HG02571 (cell line): Measurements from ENCODE around the gene WDR19.
"Not testable (repeated sequence)": the region's sequence is repeated elsewhere in the genome, so short reads cannot be mapped to it uniquely, and the experiment has no call there.

ENCODE experiments used
- ATAC-seq: cut with Tn5 transposase; IDR thresholded peaks from one replicate; pipeline ENCODE4 v1.9.1; 2021; ENCODE audit warnings: mild to moderate bottlenecking, moderate library complexity; ENCODE audit not compliant: unreplicated experiment

Gene WDR19

DNA sequence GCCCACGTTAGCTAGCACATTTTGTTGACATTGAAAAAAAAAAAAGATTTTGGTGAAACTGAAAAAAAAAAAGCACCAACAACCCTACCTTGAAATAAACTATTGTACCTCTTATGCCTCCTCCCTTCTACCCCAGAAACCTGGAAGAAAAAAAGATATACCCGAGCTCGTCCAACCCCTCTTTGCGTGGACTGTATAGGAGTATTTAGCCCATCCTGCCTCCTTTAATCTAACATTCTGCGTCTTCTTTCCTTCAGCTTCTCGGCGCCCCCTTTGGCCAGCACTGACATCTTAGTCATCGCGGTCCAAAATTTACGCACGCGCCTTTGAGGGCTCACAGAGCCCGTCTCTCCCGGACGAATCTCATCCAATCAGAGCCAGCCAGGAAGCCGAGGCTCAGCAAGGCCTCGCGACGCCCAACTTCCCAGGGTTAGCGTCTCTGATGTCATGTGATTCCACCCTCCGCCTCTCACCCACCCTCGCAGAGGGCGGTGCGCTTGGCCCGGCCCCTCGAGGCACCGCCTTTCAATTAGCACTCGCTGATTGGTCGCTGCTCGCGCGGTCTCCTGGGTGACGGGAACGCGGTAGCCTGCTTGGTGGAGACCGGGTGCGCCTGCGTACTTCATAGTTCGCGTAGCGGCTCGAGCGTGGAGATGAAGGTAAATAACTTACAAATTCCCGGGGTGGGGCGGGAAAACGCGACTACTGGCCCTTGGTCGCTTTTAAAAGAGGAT, at the start of gene WDR19:
WDR19 (plus strand) TSS at position 625 of the 734 bp plus-strand sequence; CDS start at position 654, 29 bp downstream.
- peak; percentile 99 for ATAC-seq

DNA sequence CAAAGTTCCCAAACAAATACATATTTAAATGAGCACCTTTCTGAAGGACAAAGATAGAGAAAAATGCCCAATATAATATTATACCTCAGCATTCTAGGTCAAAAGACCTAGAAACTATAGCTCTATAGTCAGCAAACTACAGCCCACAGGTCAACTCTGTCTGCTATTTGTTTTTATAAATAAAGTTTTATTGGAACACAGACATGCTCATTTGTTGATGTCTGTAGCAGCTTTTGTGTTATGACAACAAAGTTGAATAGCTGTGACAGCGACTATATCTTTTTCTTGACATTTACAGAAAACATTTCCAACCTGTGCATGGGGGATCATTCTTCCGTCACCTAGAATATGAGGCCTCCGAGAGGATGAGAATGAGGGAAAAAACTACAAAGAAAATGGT, 48.7 kb upstream of the WDR19 start:
- no peak for ATAC-seq

DNA sequence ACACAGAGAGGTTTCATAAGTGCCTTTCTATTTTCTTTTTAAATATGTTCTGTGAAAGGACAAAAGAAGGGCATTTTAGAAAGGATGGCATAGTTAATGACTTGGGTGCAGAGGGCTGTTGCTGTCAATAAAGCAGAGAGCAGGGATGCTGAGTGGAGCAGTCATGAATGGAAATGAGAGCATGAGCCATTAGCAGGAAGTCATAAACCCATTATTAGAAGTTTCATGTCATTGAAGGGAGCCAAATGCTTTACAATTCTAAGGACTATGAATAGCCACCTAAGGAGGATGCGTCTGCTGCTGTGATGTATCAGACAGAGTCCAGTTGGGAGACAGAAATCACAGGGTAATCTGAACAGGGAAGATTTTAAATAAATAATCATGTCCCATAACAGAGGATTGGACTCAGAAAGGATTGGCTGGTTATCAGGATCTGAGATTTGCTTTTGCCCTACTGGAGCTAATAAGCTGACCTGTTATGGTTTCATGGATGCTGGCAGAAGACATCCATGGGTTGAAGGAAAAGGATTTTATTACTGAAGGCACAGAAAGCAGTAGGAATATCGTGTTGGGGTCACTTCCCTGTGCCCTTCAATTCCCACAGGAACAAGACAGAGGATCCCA, 47.5 kb upstream of the WDR19 start:
- no peak for ATAC-seq

DNA sequence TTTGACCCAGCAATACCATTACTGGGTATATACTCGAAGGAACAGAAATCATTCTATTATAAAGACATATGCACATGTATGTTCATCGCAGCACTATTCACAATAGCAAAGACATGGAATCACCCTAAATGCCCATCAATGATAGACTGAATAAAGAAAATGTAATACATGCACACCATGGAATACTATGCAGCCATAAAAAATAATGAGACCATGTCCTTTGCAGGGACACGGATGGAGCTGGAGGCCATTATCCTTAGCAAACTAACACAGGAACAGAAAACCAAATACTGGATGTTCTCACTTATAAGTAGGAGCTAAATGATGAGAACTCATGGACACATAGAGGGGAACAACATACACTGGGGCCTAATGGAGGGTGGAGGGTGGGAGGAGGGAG, 44.1 kb upstream of the WDR19 start:
- not testable (repeated sequence) for ATAC-seq

DNA sequence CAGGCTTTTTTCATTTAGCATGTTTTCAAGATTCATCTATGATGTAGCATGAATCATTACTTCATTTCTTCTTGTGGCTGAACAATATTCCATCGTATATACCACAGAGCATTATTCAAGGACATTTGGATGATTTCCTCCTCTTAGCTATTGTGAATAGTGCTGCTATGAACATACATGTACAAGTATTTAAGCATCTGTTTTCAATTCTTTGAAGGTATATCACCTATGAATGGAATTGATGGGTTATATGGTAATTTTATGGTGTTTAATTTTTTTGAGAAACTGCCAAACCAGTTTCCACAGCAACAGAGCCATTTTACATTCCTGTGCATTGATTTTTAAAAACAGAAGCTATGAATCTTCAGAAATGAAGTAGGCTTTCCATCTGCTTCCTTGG, 36.1 kb upstream of the WDR19 start:
- ATAC-seq: no peak

DNA sequence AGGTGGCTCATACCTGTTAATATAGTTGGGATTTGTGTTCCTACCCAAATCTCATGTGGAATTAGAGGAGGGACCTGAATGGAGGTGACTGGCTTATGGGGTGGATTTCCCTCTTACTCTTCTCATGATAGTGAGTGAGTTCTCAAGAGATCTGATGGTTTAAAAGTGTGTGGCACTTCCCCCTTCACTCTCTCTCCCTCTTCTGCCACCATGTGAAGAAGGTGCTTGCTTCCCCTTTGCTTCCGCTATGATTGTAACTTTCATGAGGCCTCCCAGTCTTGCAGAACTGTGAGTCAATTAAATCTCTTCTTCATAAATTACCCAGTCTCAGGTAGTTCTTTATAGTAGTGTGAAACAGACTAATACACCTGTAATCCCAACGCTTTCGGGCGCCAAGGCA, 28.3 kb upstream of the WDR19 start:
- ATAC-seq: no peak

DNA sequence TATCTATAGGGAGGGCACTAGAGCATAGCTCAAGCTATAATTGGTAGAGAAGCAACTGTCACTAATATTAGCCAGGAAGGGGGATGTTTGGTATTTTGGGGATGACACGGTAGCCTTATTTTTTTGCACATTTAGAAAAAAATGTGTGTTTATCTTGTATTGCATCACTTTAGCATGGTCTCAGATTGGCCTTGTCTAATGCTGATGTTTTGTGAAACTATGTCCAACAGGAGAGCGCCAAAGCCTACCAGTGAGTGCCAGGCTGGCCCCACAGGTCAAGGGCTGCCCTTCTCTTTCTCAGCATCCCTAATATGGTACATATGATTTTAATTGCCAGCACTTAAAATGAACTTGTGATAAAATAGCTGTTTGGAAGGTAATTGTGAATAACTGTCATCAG, 24.8 kb upstream of the WDR19 start:
- no peak for ATAC-seq

DNA sequence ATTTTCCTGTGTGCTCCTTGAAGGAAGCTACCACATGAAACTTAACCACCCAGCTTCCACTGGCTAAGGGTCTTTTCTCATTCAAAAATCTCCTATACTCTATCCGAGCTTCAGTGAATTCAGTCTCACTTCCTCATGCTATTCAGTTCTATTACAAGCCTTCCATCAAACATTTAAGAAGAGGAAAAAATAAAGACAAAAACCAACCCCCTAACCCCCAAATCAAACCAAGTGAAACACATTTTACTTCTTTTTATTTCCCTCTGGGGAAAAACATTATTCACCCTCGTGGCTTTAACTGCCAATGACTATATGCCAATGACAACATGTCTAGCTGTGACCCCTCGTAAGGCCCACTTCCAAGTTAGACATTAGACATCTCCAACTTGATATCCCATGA, 16.2 kb upstream of the WDR19 start:
- no peak for ATAC-seq

DNA sequence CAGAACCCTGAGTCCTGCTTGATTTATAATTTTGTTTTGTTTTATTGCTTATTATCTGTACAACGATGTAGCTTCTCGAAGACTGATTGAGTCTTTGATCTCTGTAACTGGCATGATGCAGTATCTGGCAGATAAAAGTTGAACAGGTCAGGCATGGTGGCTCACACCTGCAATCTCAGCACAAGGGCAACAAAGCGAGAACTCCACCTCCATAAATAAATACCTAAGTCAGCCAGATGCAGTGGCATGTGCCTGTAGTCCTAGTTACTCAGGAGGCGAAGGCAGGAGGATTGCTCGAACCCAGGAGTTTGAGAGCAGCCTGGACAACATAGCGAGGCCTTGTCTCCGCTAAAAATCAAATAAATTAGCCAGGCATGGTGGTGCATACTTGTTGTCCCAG, 15.7 kb upstream of the WDR19 start:
- ATAC-seq: no peak

DNA sequence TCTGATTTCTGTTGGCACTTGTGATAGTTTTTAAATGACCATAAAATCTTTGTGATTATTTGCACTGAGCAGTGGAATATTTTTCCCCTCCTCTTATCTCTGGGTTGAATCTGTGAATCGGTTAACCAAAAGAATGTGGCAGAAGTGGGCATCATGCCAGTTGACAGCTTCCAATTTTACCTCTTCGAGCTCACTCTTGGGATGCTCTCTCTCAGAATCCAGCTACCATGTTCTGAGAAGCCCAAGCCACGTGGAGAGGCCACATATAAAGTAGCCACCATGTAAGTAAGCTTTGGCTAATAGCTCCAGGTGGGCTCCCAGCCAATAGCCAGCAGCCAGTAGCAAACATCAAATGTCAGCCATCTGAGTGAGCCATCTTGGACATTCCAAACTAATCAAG, 12.9 kb upstream of the WDR19 start:
- ATAC-seq: no peak

DNA sequence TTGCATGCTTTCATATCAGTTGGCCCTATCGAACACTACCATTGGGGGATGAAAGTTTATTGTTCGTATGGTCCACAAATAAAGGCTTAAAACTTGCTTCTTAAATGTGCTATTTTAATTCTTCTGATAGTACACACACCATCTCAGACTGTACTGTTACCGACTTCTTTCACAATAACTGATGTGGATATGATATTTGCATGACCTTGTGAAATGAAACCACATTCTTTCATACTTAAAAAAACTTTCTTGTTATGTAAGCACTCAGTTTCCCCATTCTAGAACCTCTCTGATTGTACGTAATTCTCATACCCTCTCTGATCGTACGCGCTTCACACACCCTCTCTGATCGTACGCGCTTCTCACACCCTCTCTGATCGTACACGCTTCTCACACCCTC, 12.0 kb upstream of the WDR19 start:
- ATAC-seq: no peak

DNA sequence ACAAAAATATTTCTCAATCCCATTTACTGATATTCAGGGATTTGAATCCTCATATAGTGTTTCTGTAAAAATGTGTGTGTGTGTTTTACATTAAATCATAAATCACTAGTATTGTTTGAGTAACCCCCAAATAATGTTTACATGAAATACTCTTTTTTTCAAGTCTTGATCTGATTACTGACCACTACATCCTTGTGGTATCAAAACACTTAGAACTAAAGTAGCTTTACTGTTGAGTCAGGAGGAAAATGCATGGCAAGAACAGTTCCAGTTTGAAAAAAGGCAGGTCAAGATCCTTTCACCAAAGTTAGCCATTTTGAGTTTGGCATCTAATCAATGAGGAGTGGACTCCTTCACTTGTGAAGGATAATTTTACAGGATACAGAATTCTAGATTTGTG, 3.6 kb upstream of the WDR19 start:
- no peak for ATAC-seq

DNA sequence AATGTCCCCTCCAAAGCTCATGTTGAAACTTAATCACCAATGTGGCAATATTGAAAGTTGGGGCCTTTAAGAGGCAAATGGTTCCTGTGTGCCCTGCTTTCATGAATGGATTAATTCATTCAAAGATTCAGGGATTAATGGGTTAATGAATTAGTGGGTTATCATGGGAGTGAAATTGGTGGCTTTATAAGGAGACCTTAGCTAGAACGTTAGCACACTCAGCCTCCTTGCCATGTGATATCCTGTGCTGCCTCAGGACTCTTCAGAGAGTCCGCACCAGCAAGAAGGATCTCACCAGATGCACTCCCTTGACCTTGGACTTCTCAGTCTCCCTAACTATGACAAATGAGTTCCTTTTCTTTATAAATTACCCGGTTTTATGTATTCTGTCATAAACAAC, 2.6 kb upstream of the WDR19 start:
- no peak for ATAC-seq

DNA sequence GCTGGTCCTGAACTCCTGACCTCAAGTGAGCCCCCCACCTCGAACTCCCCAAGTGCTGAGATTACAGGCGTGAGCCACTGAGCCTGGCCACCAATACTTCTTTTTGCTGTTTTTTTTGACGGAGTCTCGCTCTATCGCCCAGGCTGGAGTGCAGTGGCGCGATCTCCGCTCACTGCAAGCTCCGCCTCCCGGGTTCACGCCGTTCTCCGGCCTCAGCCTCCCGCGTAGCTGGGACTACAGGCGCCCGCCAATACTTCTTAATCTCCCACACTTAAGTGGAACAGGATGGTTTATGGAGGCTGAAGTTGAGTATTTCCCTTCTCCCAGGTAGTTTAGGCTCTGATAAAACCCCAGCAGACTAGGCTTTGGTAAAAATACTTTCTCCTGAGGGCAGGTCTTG, 1.7 kb upstream of the WDR19 start:
- not testable (repeated sequence) for ATAC-seq

DNA sequence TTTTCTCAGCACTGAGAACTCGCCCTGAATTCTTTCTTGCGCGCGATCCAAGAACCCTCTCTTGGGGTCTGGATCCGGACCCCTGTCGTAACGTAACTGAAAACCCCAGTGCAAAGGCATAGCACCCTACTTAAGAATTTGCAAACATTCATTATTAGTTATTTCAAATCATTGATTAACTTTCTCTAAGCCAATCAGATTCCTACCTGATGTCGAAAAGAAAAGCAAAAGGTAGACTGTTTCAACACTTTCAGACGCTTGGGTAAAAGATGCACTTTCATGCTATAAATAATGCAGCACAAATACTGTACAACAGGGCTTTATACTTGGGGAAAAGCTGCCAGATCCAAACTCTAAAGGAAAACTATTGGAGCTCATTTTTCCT, 817 bp upstream of the WDR19 start:
- no peak for ATAC-seq

DNA sequence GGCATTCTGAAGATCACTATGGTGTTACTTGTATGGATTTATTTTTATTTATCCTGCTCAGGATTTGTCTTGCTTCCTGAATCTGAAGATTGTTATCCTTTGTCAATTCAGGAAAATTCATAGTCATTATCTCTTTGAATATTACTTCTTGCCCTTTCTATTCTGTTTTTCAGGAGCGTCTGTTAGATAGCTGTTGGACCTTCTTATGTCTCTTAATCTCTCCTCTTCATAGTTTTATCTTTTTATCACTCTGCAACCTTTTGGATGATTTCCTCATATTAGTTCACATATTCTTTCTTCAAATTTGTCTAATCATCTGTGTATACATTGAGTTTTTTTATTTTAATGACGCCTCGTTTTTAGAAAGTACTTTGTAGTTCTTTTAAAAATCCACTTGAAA, 19.6 kb downstream of the WDR19 start:
- ATAC-seq: no peak

DNA sequence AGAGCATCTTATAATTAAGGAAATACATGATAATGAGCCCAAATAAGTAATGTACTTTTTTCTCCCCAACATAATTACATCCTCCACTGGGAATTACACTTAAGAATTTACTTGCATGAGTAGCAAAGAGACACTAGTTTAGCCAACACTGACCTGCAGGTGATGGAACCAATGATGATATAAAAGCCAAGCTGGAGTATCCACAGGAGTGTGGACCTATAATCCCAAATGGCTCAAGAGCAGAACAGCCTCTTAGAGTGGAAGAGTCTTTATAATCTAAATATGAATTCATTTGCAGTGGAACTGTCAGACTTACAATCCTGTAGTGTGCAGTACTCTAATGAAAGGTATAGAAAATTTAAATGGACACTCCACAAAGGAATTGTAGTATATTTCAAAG, 22.2 kb downstream of the WDR19 start:
- ATAC-seq: no peak

DNA sequence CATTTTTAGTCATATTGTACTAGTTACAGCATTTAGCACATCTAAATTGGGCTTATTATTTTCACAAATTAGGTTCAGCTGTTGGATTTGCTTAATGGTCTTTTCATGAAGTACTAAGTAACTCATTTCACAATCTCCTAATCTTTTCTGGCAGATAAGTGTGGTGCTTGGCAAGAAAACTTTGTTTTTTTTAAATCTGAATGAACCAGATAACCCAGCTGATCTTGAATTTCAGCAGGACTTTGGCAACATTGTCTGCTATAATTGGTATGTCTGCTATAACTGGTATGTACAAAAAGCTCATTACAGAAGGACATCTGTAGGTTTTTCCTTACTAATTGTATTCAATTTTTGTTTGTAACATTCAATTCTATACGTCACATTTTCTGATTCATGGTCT, 22.7 kb downstream of the WDR19 start:
- no peak for ATAC-seq

DNA sequence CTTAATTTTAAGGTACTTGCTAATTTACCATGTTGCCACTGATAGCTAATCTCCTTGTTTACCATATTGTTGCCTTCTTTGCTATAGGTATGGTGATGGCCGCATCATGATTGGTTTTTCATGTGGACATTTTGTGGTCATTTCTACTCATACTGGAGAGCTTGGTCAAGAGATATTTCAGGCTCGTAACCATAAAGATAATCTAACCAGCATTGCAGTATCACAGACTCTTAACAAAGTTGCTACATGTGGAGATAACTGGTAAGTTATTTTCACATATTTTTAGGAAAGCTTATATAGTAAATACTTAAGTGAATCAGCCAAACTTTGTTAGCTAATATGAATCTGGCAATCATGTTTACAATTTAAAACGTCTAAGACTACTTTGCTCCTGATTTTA, 23.1 kb downstream of the WDR19 start:
- ATAC-seq: no peak

DNA sequence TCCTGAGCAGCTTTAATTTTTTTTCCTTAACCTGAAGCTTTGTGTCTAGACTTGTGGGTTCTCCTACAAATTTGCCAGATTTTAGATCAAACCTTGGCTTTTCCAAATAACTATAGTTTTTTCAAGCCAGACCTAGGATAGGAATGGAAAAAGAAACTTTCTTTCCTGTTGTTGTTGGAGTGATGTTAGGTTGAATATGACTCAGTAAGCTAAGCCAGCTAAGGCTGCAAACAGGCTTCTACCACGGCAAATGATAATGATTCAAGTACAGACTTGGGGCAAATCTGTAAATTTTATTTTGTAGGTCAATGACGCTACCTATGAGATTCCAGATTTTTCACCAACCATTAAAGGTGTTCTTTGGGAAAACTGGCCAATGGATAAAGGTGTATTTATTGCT, 45.6 kb downstream of the WDR19 start:
- no peak for ATAC-seq

DNA sequence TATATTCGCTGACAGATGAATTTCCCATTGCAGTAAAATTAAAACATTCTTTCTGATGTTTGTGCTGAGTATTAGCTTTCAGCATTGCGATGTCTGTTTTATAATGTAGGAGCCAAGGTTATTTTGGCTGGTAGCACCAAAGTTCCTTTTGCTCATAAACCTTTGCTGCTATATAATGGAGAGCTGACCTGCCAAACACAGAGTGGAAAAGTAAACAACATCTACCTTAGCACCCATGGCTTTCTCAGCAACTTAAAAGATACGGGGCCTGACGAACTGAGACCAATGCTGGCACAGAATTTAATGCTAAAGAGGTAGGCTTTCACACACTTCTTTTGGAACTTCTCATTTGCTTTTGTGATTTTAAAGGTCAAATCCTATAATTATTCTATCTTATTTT, 46.0 kb downstream of the WDR19 start:
- ATAC-seq: no peak

DNA sequence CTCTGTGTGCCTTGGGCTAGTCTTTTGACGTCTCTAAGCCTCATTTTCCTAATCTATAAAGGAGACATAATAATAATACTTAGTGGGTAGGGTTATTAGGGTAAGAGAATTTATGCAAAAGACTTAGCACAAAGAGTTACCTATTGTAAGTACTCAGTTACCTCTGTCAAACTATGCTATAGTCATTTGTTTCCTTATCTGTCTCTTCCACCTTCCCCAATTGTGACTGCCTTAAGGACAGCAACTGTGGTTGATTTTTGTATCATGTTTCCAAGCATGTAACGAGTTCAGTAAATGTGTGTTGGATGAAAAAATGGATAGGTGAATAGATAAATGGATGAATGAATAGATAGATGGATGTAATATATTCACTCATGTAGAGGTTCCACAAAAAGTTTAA, 48.1 kb downstream of the WDR19 start:
- ATAC-seq: no peak

DNA sequence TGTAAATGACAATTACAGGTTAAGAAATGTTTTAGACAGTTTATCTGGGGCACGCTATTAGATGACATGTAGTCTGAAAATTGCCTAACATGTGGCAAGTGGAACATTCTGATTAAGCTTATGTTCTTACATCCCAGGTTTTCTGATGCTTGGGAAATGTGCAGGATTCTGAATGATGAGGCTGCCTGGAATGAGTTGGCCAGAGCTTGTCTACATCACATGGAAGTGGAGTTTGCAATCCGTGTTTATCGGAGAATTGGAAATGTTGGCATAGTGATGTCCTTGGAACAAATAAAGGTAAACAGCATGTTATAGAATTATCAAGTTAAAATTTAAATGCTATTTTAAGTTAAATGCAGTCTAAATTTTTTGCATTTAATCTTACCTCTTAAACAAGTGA, 49.3 kb downstream of the WDR19 start:
- no peak for ATAC-seq
